PC-9 (cell line): ENCODE measurements around the gene GBX1.

ENCODE experiments used
- CTCF ChIP-seq: fragments of 200-600 bp; sonication (generic); conservative IDR thresholded peaks from 2 replicates; pipeline ENCODE4 v1.6.1; 2017; ENCODE audit warnings: mixed run types, antibody characterized with exemption, mild to moderate bottlenecking, moderate library complexity
- EZH2 ChIP-seq: fragments of 200-600 bp; sonication (generic); IDR thresholded peaks from 2 replicates; pipeline ENCODE4 v1.8.0; 2017; ENCODE audit warnings: antibody characterized with exemption, low read depth

- no peak for TF ChIP-seq CTCF
- TF ChIP-seq EZH2, result no peak
These were observed 37.4 kb downstream of the GBX1 start for GRCh38 chr7:151129960-151130591.
